Fibroblast of skin of back (primary cell): ENCODE measurements around the gene ALX1.
A peak's percentile ranks its signal among the peaks of the same experiment; 100 is the strongest.
"Not testable (repeated sequence)": the region's sequence is repeated elsewhere in the genome, so short reads cannot be mapped to it uniquely, and the experiment has no call there.

Experiments used
- DNase-seq: peaks from one replicate; pipeline ENCODE4 v3.0.0-alpha.2; 2013

The ALX1 gene

DNA sequence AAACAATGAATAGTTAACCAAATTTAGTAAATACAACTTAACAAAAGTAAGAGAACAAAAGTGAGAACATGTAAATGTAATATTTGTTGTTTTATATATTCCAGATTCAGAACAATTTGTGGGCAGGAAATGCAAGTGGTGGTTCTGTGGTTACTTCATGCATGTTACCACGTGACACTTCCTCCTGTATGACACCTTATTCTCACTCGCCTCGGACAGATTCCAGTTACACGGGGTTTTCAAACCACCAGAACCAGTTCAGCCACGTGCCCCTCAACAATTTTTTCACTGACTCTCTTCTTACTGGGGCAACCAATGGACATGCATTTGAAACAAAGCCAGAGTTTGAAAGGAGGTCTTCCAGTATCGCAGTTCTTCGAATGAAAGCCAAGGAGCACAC is 21.0 kb downstream of the ALX1 start:
- no peak for DNase-seq

DNA sequence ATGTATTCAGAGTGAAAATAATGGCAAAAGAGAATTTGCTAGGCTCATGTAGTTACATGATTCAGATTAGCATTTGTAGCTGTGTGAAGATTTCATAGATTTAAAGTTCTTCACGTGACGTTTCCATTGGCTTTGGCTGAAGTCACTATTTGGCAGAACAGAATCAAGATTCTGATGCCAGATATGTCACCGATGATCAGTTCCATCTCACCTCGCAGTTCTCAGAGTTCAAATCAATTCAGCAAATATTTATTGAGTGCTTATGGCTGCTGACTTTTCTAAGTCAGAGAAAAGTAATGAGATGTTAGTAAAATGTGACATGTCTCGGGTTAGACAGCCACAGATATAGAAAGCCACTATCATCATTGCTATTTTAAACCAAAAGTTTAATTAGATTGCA is 28.4 kb downstream of the ALX1 start:
- DNase-seq = no peak

DNA sequence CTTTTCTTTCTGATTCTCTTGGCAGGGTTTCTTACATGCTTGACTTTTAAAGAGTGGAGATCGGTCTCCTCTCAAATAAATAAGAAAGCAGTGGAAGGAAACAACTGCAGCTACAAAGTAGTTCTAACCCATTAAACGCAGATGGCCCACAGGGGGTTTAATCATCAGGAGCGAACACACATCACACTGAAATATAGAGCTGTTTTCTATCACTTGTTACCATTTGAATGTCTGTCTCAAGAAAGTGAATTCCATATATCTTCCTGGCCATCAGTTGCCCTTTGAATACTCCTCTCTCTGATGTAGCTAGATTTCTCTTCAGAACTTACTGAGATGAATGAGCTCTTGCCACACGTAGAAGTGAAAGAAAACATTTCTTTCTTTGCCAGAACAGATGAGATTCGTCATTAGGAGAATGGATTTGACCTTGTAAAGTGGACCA is 29.1 kb downstream of the ALX1 start:
- DNase-seq = no peak

DNA sequence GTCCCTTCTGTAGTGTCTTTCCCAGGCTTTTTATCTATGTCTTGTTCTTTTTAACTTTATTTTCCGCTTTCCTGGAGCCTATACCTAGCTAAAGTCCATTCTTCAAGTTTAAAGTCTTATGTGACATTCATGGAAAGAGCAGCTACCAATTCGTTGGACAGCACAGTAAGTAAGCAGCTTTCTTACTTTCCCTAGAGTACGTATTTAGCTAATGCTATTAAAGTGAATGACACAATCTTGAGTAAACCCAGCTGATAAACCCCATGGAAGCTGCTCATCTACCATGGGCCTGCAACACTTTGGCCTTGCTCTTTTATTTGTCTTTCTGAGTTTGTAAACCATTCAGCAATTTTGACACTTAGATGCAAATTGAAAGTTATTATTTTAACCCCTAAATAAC is 30.0 kb downstream of the ALX1 start:
- DNase-seq = no peak

DNA sequence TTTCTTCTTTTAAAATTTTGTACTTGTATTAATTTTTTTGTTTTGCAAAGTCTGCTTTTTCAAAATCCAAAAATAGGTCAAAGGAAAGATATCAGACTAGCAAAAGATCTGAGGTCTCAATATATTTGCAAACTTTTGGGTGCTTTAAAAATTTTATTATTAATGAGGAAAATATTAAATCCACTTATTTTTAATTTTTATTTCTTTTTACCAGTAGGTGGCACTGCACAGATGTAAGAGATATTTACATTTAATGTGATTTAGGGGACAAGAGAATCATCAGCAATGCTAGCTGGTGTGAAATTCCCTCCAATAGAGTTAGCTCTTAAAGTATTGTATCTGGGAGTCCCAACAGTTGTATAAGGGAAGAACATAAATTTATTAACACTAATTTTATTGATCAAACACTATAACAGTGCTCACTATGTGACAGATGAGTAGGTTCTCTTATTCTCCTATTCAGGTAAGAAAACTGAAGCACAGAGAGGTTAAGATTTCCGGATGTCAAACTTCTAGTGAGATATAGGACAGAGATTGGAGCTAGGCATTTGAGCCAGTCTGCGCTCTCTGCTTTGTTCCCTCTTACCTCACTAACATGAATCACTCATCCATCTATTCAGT is 30.5 kb downstream of the ALX1 start:
- DNase-seq = peak; percentile 0

DNA sequence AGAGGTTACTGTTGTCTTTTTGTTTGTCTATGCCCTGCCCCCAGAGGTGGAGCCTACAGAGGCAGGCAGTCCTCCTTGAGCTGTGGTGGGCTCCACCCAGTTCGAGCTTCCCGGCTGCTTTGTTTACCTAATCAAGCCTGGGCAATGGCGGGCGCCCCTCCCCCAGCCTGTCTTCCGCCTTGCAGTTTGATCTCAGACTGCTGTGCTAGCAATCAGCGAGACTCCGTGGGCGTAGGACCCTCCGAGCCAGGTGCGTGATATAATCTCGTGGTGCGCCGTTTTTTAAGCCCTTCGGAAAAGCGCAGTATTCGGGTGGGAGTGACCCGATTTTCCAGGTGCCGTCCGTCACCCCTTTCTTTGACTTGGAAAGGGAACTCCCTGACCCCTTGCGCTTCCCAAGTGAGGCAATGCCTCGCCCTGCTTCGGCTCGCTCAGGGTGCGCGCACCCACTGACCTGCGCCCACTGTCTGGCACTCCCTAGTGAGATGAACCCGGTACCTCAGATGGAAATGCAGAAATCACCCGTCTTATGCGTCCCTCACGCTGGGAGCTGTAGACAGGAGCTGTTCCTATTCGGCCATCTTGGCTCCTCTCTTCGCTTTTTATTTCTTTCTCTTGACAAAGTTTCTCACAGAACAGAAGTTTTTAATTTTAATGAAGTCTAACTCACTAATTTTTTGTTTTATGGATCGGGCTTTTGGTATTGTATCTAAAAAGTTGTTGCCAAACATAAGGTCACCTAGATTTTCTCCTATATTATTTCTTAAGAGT is 38.0 kb downstream of the ALX1 start:
- DNase-seq = not testable (repeated sequence)

DNA sequence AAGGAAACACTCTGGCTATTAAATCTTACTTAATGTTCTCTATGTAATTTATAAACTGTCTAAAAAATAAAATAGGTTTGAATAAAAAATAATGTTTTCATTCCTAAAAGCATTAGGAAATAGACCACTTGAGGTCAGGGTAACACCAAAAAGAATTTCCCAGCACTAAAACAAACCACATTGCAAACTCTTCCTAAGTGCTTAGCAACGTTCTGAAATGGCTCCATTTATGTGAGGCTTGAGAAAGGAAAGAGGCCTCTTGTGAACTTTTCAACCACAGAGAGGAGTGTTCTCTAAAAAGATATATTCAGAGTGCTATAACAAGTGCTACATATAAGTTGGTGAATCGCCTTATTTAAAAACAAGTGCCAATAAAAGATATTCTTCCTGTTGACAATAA is 42.7 kb downstream of the ALX1 start:
- DNase-seq = no peak

DNA sequence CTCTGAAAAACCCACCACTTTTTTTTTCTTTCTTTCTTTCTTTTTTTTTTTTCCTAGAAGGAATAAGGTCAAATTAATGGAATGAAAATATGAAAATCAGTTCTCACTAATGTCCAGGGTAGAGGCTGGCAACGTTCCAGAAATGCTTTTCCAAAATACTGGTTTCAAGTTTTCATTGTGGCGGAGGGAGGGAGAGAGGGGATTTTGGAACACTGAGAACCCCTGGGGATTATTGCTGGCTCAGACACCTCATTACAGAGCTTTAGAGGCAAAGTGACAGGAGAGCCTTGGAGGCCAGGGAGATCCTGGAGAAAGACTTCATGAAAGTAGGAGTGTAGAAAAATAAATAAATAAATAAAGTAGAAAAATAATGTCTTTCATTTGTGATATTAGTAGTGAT is 45.4 kb downstream of the ALX1 start:
- DNase-seq = no peak

DNA sequence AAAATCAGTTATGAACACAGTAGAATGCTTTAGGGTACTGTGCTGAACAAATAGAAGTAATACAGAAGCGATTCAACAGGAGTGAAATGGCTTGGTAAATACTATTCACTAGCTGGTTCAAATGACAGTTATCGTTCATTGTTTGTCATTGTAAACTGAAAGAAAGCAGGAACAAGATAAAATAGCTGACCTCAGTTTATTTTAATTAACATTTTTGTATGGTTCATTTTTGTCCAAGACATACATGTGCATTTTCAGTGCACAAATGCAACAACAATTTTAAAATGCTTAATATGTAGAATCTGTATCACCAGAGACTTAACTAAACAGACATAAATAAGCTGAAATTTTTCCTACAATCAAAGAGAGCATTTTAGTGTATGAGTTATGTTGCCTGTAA is 49.9 kb downstream of the ALX1 start:
- no peak for DNase-seq

DNA sequence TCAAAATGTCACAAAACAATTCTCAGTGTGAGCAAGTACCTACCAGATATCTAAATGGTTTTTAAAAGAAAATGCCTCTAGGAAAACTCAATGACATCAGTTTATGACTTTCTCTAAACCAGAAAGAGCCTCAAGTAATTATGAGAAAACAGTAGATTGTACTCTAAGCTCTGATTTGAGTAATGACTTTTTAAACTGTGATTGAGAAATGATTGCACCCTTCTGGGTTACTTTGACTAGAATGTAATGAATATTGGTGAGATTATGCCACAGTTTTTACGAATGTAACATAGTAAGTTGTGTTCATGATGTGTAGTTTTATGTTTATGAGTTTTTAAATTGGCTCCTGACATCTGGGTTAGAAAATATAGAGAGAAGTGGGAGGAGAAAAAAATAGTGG is 68.8 kb downstream of the ALX1 start:
- DNase-seq = no peak

DNA sequence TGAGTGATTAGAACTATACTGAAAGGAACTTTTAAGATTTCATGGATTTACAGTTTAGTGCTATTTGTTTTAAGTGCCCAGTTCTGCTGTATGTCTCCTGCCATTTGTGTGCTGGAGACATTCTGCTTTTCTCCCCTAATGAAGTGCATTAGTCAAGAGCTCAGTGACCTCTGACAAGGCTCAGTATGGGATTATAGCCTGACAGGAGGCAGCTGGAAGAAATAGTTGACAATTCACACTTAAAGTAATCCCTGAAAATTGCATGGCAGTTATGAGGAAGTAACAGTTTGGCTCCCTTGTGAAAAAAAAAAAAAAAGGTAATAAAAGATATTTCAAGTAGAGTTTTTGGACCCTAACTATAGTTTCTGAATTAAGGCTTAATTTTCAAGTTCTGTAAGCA is 70.3 kb downstream of the ALX1 start:
- no peak for DNase-seq
